Fibroblast of skin of right biceps (primary cell): ENCODE data around the gene RINT1.

Source experiments
- DNase-seq: peaks from one replicate; pipeline ENCODE4 v3.0.0-alpha.2; 2013

Gene RINT1

GRCh38 chr7:105600720-105601550, 68.9 kb downstream of the RINT1 start:
- peak; percentile 32 for DNase-seq

GRCh38 chr7:105602325-105603305, 70.6 kb downstream of the RINT1 start:
- peak; percentile 27 for DNase-seq

GRCh38 chr7:105610165-105610930, 78.3 kb downstream of the RINT1 start:
- no peak for DNase-seq

- DNase-seq: peak; percentile 35
Measured at GRCh38 chr7:105611856-105612775, 80.1 kb downstream of the RINT1 start.

GRCh38 chr7:105612806-105613205, 80.8 kb downstream of the RINT1 start:
- DNase-seq: no peak

GRCh38 chr7:105613611-105614330, 81.8 kb downstream of the RINT1 start:
- DNase-seq: no peak

GRCh38 chr7:105614341-105614840, 82.4 kb downstream of the RINT1 start:
- no peak for DNase-seq
